Stimulated activated CD8-positive, alpha-beta memory T cell treated with anti-CD3 and anti-CD28 coated beads, Interleukin-7, amount 100 ng/mL, for 4 hours (primary cell): Measurements from ENCODE around the gene LHX2.
"Not testable (repeated sequence)": the region's sequence is repeated elsewhere in the genome, so short reads cannot be mapped to it uniquely, and the experiment has no call there.

ENCODE experiments used
- DNase-seq, 2 donors: peaks; one replicate each; pipeline ENCODE4 v3.0.0-alpha.2; 2020; ENCODE audit warnings: low read depth in 2 of 2

Gene LHX2, protein sequence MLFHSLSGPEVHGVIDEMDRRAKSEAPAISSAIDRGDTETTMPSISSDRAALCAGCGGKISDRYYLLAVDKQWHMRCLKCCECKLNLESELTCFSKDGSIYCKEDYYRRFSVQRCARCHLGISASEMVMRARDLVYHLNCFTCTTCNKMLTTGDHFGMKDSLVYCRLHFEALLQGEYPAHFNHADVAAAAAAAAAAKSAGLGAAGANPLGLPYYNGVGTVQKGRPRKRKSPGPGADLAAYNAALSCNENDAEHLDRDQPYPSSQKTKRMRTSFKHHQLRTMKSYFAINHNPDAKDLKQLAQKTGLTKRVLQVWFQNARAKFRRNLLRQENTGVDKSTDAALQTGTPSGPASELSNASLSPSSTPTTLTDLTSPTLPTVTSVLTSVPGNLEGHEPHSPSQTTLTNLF

DNA sequence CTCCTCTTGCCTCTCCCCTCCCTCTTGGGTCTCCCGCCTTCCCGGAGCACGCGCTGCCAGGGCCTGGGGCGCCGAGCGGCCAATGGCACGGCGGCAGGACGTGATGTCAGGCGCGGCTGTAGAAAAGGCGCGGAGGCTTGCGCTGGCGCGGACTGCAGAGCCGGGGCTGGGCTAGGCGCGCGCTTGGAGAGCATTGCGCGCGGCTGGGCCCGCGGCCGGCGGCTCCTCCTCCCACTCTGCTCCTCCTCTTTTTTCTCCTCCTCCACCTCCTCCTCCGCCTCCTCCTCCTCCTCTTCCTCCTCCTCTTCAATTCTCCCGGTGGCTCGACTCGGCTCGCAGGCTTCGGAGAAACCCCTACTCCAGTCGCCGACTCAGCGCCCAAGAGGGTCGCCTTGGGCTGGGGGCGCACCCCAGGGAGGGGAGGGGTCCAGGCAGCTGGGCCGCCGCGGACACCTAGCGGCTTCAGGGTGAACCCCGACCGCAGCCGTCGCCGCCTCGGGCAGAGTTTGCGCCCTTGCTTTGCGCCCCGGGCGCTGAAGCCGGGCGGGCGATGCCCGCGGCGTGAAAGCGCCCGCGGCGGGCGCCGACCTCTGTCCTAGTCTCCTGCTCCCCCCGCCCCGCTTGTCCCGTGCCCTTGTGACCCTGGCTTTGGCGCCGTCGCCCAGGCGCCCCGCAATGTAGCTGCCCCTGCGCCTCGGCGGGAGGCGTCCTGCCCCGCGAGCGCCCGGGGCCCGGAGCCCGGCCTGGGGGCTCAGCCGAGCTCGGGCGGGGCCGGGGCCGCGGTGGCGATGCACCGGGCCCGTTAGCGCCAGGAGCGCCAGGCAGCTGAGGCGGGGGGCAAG lies at the start of gene LHX2:
Gene LHX2 (plus strand): TSS at position 309 of the 842 bp plus-strand sequence. CDS start 581 bp downstream, outside the sequence.
- DNase-seq = no peak

DNA sequence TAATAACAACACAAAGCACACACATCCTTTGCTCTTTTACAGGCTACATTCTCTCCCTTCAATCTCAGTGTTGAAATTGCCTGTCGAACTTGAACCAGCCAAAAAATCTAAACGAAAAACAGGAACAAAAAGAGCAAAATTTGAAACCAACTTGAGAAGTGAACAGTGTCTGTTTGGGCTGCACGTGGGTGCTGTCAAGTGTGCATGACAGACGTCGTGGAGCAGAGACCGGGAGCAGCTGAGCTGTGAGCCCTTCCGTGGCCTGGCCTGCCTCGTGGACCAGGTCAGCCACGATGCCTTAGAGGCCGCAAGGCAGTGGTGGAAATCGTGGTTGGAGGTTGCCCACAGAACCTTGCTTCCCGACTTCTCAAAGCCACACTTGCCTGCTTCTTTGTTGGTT lies 46.8 kb upstream of the LHX2 start:
- DNase-seq = no peak

DNA sequence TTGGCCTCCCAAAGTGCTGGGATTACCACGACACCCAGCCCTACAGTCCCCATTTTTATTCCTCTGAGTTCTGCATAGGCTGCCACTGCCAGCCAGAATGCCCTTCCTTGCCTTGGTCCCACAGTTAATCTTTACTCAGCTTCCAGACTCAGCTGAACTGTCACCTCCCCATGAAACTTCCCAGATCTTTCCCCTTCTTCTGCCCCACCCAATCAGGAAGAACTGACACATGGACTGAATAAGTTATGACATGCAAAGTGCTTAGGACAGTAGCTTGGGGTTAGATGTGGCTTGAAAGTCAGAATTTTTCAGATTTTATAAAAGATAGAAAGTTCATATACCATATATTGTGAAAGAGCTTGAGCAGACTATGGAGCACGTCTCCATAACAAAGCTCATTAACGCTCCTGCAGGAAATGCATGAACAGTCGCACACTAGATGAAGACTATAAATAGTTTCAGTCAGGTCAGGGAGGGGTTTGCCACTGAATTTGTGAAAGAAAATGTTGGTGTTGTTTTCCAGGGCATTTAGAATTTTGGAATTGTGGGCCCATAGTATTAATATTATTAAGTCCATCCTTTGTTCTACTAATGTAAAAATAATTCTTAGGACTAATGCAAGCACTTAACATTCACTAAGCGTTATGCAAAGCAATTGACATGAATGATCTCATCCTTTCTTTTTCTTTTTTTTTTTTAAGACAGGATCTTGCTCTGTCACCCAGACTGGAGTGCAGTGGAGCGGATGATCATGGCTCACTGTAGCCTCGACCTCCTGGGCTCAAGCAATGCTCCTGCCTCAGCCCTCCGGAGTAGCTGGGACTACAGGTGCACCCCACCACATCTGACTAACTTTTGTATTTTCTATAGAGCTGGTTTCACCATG lies 45.5 kb upstream of the LHX2 start:
- no peak for DNase-seq

DNA sequence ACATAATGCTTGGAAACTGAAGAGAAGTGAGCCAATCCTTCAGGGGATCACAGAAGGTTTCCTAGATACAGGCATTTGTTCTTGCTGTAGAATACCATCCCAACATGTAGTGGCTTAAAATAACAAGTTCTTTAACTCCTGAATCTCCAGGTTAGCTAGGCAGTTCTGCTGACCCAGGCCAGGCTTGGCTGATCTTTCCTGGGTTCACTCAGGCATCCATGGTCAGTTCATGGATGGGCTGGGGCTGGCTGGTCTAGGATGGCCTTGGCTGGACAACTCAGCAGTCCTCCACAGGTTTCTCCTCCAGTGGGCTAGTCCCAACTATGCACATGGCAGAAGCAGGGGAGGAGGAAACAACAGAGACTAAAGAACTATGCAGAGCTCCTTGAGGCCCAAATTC lies 44.2 kb upstream of the LHX2 start:
- no peak for DNase-seq

DNA sequence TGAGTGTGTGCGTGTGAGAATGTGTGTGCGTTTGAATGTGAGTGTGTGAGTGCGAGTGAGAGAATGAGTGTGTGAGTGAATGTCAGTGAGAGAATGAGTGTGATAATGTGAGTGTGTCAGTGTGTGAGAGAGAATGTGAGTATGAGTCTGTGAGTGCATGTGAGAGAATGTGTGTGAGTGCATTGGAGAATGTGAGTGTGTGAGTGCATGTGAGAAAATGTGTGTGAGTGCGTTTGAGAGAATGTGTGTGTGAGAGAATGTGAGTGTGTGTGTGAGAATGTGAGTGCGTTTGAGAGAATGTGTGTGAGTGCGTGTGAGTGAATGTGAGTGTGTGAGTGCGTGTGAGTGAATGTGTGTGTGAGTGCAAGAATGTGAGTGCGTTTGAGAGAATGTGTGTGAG lies 39.0 kb upstream of the LHX2 start:
- no peak for DNase-seq

DNA sequence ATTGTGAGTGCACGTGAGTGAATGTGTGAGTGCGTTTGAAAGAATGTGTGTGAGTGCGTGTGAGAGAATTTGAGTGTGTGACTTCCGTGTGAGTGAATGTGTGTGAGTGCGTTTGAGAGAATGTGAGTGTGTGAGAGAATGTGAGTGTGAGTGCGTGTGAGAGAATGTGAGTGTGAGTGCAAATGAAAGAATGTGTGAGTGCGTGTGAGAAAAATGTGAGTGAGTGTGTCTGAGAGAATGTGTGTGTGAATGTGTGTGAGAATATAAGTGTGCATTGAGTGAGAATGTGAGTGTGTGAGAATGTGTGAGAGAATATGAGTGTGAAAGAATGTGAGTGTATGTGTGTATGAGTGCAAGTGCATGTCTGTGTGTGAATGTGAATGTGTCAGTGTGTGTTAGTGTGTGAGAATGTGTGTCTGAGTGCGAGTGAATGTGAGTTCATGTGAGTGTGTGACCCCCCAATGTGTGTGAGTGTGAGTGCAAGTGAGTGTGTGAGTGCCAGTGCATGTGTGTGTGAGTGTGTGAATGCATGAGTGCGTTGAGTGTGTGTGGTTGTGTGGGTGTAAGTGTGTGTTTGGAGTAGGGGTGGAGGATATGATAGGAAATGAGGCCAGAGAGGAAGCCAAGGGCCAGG lies 37.9 kb upstream of the LHX2 start:
- DNase-seq = no peak

DNA sequence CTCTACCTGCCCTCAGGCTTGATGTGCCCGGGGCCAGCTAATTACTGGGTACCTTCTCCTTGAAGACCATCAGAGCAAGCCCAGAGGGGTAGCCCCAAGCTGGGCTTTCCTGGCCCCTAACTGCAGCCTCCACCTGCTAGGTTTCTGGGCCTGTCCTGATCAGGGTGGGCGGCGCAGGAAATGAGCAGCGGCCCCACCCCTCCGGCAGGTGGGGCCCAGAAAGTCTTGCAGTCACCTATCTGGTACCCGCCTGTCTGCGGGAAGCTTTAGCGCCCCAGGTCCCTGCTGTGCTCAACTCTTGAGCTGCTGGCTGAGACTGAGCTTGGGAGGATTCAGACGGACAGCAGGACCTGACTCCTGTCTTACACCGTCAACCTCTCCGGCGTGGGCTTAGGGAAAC lies 37.1 kb upstream of the LHX2 start:
- no peak for DNase-seq

DNA sequence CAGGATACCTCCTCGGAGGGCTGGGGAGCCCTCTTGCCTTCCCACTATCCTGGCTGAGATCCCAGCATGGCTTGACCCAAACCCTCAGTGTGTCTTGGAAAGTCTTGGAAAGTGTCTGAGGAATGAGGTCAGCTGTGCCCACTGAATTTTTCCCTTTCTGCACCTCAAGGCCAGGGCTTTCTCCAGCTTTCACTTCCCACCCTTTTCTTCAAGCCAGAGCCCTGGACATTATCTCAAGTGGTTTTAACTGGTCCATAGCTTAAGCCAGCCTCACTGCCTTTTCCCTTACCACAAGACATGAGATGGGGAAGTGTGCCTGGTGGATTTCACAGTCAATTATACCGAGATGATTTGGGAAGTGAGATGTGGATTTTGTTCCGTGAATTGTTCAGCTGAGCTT lies 35.7 kb upstream of the LHX2 start:
- DNase-seq = no peak

DNA sequence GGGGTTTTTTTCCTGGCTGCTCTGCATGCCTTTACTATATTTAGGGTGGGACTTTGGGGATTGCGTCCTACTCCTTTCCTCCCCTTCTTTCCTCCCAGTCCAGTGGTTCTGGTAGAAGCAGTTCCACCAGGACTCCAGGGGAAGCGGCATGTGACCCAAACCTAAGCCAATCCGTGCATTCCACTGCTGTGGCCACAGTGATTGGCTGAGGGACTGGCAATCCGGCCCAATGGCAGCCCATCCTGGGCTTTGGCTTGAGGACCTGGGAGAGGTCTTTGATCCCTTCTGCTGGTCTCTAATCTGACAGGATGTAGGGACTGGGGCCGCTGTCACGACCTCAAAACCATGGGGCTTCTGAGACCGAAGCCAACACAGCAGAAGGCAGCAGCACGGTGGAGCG lies 35.0 kb upstream of the LHX2 start:
- DNase-seq = not testable (repeated sequence)

DNA sequence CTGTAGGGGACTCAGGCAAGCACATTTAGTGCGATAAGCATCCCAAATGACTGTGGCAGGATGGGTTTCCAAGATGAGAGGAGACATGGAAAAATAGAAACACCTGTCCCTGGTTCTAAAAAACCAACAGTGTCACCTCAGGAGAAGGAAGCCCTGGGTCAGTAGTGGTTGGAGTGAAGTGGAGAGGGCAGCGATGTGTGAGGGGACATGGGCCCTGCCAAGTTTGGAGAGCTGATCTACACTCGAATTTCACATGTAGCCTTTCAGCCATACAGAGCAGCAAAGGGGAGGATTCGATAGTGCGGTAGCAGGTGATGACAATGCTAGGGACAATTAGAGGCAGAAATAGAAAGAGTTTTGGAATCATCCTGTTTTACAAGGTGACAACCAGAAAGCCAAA lies 32.6 kb upstream of the LHX2 start:
- no peak for DNase-seq

DNA sequence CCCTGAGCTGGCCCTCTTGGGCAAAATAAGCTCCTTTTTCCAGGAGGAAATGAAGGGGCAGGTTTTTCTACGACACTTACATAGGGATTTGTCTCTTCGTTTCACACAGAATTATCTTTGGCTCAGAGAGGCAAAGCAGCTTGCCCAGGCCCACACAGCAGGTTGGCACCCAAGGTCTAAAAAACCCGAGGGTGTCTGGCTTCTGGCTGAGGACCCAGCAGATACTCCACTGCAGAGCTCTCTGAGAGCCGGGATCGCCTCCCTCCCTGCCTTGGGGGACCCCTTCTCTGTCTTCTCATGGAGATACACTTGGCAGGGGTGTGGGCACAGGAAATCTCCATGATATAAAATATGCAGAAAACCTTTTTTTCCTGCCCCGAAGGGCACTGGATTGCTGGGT lies 29.0 kb upstream of the LHX2 start:
- no peak for DNase-seq

DNA sequence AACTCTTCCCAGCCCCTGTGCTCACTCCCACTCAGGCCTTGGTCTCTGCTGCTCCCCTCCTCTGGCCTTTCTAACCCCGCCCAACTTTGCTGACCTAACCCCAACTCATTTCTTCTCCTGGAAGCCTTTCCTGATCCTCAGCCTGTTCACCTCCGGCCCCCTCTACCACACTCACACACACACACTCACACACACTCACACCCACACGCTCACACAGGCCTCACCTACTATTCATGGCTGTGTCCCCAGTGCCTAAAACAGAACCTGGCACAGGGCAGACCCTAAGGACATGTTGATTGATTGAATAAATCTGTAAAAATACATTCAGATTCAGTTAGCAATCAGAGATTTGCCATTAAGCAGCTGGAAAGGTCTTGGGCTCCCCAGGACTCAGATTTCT lies 28.5 kb upstream of the LHX2 start:
- DNase-seq = no peak

DNA sequence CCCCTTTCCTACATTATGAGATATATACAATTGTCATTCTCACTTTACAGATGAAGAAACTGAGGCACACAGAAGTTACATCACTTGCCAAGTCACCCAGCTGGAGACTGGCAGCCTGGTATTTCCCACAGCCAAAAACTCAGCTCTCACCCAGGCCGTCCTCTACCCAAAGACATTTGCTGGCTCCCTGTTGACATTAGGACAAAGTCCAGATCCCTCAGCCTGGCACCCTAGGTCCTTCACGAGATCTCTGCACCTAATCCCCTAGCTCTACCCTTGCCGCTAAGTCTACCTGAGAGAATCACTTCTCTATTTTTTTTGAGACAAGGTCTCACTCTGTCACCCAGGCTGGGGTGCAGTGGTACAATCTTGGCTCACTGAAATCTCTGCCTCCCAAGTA lies 26.8 kb upstream of the LHX2 start:
- no peak for DNase-seq

DNA sequence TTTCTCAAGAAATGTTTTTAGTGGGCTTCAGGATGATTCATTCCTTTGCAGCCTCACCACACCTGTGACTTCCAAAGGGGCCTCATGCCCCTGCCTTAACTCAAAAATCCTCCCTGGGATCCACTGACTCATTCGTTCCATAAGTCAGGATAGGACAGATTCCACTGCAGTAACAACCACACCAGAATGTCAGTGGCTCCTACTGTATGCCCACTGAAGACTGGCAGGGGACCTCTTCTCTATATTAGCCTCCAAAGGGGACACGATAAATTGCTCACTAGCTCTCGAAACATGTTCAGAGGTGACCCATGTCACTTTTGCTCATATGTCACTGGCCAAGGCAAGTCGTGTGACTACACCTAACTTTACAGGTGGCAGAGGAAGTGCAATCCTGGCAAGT lies 25.7 kb upstream of the LHX2 start:
- DNase-seq = no peak

DNA sequence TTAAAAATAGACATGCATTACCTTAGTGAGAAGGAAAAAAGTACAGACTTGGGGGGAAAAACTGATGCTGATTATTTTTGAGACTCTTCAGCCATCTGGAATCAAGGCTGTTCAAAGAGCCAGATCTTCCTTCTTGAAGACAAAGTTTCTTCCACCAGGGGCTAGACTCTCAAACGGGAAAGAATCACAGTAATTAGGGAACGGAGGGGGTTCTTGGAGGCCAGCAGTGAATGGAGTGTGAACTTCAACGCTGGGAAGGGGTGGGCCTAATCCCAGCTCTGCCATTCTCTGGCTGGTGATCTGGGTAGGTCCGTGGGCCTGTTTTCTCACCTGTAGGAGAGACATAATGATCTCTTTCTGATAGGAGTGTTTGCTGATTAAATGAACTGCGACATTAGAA lies 21.1 kb upstream of the LHX2 start:
- DNase-seq = no peak

DNA sequence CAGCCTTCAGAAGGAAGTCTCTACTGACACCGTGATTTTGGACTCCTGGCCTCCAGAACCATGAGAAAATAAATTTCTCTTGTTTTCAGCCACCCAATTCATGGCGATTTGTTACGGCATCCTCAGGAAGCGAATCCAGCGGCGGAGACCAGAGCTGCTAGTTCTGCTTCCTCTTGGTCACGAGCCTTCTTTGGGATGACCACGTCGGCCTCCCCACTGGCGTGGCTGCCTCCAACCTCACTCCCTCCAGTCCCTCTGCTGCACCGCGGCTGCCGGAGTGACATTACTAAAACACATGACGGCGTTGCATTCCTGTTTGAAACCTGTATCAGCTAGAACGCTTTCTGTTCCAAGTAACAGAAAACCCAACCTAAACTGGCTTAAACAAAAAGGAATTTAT lies 18.9 kb upstream of the LHX2 start:
- not testable (repeated sequence) for DNase-seq

DNA sequence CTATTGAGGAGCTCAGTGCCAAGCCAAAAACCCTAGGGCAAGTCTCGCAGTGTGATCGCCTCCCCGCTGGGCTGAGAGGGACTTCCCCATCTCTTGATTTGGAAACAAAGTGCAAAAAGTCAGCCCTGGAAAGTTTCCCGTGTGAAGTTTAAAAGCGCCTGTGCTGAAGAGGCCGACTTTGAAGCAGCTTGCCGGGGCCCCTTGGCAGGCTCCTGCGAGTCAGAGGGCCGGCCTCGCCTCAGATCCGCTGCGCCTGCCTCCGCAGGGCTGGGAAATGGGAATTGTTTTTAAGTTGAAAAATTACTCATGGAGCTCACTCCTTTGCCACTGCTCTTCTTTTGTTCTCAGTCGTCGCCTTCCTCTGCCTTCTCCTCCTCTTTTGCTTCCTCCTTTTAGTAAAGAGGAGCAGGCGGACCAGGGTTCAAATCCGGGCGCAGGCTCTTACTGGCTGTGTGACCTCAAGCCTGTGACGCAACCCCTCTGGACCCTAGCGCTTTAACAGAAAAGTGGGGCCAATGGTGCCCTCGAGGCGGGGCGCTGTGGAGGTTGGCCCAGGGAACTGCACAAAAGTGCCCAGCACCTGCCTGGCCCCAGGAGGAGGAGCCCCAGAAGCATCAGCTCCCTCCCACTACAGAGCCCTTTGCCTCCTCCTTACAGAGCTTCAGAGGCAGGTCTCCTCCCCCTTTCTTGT lies 14.7 kb upstream of the LHX2 start:
- DNase-seq = no peak

DNA sequence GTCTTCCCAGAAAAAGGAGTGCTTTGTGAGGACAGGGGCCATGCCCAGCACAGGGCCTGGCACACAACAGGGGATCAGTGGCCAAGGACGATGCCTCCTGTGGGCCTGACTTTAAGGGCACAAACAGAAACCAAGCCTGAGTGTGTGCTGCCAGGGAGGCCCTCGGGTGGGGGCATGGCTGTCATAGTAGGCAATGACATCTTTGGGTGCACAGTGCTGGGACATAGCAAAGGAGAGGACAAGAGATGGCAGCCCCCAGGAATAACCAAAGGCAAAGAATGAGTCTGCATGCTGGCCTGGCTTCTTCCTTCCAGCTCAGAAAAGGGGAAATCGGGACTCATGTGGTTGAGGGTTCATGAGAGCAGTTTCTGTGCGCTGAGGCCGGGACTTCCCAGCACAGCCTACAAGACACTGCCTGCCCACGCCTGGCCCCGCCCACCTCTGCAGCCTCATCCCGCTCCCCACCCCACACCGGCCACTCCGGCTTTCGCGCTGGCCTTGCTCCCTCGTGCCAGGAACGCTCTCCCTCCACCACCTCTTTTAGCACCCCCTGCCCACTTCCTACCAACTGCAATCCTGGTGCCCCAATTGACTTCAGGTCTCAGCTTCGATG lies 13.8 kb upstream of the LHX2 start:
- DNase-seq = no peak

DNA sequence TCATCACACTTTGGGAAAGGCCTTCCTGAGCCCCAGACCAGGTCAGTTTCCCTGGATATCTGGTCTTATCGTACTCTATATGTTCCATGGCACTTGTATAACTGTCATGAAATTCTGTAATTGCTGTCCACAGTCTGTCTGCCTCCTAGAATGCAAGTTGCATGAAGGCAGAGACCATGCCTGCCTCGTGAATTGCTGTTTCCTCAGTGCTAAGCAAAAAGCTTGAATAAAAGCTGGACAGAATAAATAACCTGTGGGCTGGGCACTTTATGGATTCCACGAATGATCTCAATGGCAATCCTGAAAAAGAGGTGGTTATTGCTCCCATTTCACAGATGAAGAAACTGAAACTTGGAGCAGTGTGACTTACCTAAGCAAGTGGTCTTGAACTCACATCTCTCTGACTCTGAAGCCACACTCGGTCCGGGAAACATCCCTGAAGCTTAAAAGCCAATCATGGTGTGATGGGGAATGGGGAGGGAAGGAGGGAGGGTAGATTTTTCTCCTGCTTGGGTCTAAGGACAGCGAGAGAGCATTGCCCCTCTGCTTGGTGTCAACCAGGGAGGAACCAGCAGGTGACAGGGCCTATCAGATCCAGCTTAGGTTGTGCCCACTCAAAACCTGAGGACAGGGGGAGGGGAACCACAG lies 13.2 kb upstream of the LHX2 start:
- no peak for DNase-seq

DNA sequence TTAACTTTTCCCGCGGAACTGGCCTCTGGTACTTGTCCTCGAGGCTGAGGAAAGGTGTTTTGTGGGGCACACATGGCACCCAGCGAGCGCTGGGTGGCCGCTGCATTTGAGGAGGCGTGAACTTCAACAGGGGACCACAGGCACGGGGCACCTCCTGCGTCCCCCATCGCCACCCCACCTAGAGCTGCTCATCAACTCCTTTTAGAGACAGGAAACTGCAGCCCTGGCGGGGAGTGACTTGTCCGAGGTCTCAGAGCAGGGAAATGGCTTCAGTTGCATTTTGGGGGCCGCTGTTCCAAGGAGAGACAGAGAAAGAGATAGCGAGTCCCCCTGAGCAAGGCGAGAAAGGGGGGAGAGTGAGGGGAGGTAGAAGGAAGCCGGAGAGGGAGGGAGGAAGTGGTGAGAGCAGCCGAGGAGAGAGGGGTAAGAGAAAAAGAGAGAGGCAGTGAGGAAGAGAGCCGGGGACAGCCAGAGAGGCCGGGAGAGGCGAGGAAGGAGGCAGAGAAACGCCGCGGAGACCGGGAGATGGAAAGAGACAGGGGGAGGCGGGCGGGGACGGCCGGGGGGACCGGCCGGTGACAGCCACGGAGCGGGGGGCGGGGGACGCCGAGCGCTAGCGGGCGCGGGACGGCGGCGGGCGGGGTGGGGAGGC lies 12.5 kb upstream of the LHX2 start:
- no peak for DNase-seq
